Measurements from ENCODE around the gene NPAS3.

Gene NPAS3

DNA sequence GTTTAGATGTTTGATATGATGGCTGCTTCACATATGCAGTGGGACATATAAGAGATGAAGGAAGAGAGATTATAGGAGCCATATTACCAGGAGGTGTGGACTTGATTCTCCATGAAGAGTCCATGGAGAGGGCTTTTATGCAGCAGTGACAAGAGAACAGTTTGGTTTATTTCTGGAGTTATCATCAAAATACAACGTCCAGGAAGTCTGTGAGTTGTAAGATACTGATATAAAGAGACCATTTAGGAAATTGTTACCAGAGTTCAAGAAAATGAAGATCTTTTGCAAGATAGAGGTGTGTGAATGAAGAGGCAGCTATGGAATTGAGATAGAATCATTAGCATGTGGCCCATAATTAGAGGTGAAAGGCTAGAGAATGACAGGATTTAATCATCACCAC lies 431.7 kb downstream of the NPAS3 start:
- TF ChIP-seq, protein P1, sequence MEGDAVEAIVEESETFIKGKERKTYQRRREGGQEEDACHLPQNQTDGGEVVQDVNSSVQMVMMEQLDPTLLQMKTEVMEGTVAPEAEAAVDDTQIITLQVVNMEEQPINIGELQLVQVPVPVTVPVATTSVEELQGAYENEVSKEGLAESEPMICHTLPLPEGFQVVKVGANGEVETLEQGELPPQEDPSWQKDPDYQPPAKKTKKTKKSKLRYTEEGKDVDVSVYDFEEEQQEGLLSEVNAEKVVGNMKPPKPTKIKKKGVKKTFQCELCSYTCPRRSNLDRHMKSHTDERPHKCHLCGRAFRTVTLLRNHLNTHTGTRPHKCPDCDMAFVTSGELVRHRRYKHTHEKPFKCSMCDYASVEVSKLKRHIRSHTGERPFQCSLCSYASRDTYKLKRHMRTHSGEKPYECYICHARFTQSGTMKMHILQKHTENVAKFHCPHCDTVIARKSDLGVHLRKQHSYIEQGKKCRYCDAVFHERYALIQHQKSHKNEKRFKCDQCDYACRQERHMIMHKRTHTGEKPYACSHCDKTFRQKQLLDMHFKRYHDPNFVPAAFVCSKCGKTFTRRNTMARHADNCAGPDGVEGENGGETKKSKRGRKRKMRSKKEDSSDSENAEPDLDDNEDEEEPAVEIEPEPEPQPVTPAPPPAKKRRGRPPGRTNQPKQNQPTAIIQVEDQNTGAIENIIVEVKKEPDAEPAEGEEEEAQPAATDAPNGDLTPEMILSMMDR (IDR thresholded peaks at IDR 0.05; ENCODE audit: unreplicated experiment in 3 of 3) = no peak
- Mint-ChIP-seq H3K4me3 (no peak overlapping the region), H3K27ac (no peak overlapping the region), H3K9me3 (no peaks in the 10 kb centered on the region), H3K4me1 (no peaks in the 10 kb centered on the region), H3K36me3 (ENCODE audit: low read depth) (no peaks in the 10 kb centered on the region), H3K27me3 (ENCODE audit: low read depth) (peaks cover 3% of the 10 kb centered on the region)

DNA sequence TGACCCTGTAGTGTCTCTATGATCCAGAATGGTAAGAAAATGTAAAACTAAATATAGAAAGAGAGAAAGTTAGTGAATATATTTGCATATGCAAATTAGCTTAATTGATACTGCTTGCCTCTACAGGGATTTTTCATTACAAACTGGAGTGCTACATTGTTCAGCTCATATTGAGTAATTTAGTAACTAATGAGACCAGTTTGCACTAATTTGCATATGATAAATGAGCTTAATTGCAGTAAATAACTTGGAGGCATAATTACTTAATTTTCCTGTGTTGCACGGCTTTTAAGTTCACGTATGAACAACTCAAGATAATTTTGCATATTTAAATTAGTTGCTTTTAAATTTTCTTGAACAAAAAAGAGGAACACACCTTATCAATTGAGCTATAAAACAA lies 436.5 kb downstream of the NPAS3 start:
- peaks cover 3% of the 10 kb centered on the region for H3K27me3 Mint-ChIP-seq (ENCODE audit: low read depth)
- no peaks in the 10 kb centered on the region for H3K36me3 Mint-ChIP-seq (ENCODE audit: low read depth)
- no peak overlapping the region for H3K27ac Mint-ChIP-seq
- H3K9me3 Mint-ChIP-seq = no peaks in the 10 kb centered on the region
- H3K4me3 Mint-ChIP-seq = no peak overlapping the region
- peaks cover 5% of the 10 kb centered on the region for H3K4me1 Mint-ChIP-seq
- TF ChIP-seq, protein P1 (IDR thresholded peaks at IDR 0.05; ENCODE audit: unreplicated experiment in 3 of 3) = no peak

DNA sequence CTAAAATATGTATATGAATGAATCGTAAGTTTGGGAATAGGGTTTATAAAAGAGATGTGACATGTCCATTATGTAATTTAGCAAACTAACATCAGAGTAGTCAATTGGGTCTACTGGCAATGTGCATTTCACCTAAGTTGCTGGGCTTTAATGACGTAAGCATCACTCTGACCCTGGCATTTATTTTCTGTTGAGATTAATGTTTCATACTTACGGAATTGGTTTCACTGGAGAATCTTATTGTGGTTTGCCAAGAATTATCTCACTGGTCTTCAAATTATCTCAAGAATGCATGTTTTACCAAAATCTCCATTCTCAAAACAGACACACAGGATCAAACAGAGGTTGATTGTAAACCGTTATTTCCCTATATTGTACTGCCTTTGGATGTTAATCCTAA lies 437.1 kb downstream of the NPAS3 start:
- Mint-ChIP-seq H3K9me3 (no peaks in the 10 kb centered on the region), H3K27me3 (ENCODE audit: low read depth) (peaks cover 6% of the 10 kb centered on the region), H3K4me3 (no peak overlapping the region), H3K27ac (no peak overlapping the region), H3K36me3 (ENCODE audit: low read depth) (no peaks in the 10 kb centered on the region), H3K4me1 (peaks cover 9% of the 10 kb centered on the region)
- TF ChIP-seq, protein P1 (IDR thresholded peaks at IDR 0.05; ENCODE audit: unreplicated experiment in 3 of 3) = no peak

DNA sequence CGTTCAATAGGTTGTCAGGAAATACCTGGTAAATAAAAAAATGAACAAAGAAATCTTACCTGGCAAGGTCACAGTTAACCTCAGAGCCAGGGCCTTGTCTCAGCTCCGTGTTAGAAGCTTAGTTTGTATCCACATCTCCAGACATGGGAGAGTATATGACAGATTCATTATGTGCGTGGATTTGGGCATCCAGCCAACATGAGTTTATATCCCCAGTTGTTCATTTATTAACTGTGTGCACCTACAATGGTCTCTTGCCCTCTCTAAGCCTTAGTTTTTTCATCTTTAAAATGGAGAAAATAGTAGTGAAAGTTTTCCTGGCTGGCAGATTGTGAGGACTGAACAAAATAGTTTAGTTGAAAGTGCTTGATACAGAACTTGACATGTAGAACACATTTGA lies 437.8 kb downstream of the NPAS3 start:
- Mint-ChIP-seq H3K27ac (no peak overlapping the region), H3K36me3 (ENCODE audit: low read depth) (no peaks in the 10 kb centered on the region), H3K27me3 (ENCODE audit: low read depth) (peaks cover 7% of the 10 kb centered on the region), H3K4me3 (no peak overlapping the region), H3K9me3 (no peaks in the 10 kb centered on the region), H3K4me1 (peaks cover 9% of the 10 kb centered on the region)
- TF ChIP-seq, protein P1 (IDR thresholded peaks at IDR 0.05; ENCODE audit: unreplicated experiment in 3 of 3) = no peak

DNA sequence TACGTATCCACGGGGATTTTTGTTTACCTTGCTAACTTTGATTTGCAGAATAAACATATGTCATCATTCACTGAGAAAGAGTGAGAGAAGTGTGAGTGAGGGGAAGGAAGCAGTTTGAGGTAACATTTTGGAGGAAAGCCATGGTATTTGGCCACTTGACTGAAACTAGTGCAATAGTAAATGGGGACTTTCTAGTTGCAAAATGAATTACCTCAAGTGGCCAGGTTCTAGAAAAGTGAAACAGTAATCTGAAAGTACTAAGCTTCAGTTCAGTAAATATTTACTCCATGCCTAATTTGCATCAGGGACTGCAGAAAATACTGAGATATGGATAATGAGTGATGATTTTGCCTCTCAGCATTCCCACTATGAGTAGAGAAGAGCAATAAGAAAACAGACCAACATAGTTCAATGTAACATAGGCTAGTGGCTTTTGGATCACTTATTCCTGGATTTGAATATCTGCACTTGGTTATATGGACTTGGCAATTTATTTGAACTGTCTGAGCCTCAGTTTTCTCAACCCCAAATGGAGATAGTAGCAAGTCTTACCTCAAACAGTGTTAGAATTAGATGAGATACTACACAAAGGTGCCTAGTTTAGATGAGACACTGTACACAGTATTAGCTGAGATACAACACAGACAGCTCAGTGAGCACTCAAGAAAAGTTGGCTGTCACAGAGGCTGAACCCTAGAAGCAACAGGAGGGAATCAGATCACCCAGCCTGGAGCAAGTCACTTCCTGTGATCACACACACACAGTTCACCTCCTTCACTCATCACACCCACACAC lies 439.1 kb downstream of the NPAS3 start:
- H3K36me3 Mint-ChIP-seq (ENCODE audit: low read depth) = no peaks in the 10 kb centered on the region
- no peak overlapping the region for H3K4me3 Mint-ChIP-seq
- no peak overlapping the region for H3K27ac Mint-ChIP-seq
- TF ChIP-seq, protein P1 (IDR thresholded peaks at IDR 0.05; ENCODE audit: unreplicated experiment in 3 of 3) = no peak
- peaks cover 9% of the 10 kb centered on the region for H3K4me1 Mint-ChIP-seq
- peaks cover 11% of the 10 kb centered on the region for H3K27me3 Mint-ChIP-seq (ENCODE audit: low read depth)
- no peaks in the 10 kb centered on the region for H3K9me3 Mint-ChIP-seq

DNA sequence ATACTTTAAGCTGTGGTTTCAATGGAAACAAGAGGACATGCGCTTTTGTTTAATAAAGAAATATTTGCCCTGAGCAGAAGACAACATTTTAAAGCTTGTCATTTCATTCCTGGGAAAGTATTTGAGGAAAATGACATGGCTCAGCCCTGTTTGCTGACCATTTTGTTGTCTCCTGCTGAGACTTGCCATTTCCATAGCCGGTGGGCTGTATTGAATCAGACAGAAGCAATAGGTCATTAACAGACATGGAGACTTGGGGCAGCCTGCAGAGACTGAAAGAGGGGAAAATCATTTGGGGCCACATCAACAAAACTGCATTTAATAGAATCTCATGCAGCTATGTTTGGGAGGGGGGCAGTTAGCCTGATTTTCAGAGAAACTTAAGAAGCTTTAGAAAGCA lies 443.0 kb downstream of the NPAS3 start:
- Mint-ChIP-seq H3K9me3 (no peaks in the 10 kb centered on the region), H3K27ac (no peak overlapping the region), H3K4me1 (peaks cover 9% of the 10 kb centered on the region), H3K27me3 (ENCODE audit: low read depth) (peaks cover 8% of the 10 kb centered on the region), H3K4me3 (no peak overlapping the region), H3K36me3 (ENCODE audit: low read depth) (no peaks in the 10 kb centered on the region)
- TF ChIP-seq, protein P1 (IDR thresholded peaks at IDR 0.05; ENCODE audit: unreplicated experiment in 3 of 3) = no peak

All from nephron (organoid).